WTC11 (cell line): ENCODE measurements around the gene BOD1. TPM values are rescaled to one million over a fixed set of nuclear protein-coding genes. Genes with fewer than 3 reads are reported as not detected.

ENCODE experiments used
- ATAC-seq: fragments of 200-7000 bp; cut with Tn5 transposase; 2 replicates; pipeline ENCODE4 v1.10.0; 2021; ENCODE audit warnings: mild to moderate bottlenecking, moderate library complexity
- CTCF ChIA-PET: fragments of 300-600 bp; sonication (Branson Sonifier 250); formaldehyde crosslinking; loops from one replicate; lab custom pipeline; 2021; ENCODE audit warnings: antibody characterized with exemption; lab: Charles Lee
- POLR2A ChIA-PET: fragments of 350-600 bp; sonication (Branson Sonifier 250); formaldehyde crosslinking; loops from one replicate; lab custom pipeline; 2021; ENCODE audit warnings: antibody characterized with exemption; lab: Charles Lee
- DNase-seq: peaks from one replicate; pipeline ENCODE4 v3.0.0; 2021; ENCODE audit warnings: low spot score
- H3K27ac Mint-ChIP-seq: 2 replicates; pipeline ENCODE4 v1.8.0; 2021; ENCODE audit warnings: mixed read lengths
- H3K27me3 Mint-ChIP-seq: 2 replicates; pipeline ENCODE4 v1.8.0; 2021; ENCODE audit warnings: low read depth, mild to moderate bottlenecking, moderate library complexity, mixed read lengths
- H3K36me3 Mint-ChIP-seq: 2 replicates; pipeline ENCODE4 v1.8.0; 2021; ENCODE audit warnings: mixed read lengths
- H3K4me1 Mint-ChIP-seq: 2 replicates; pipeline ENCODE4 v1.8.0; 2022; ENCODE audit warnings: mixed read lengths
- H3K4me3 Mint-ChIP-seq: 2 replicates; pipeline ENCODE4 v1.8.0; 2021; ENCODE audit warnings: mild to moderate bottlenecking, moderate library complexity, mixed read lengths
- H3K9me3 Mint-ChIP-seq: 2 replicates; pipeline ENCODE4 v1.8.0; 2021; ENCODE audit warnings: mixed read lengths
- CREB1 ChIP-seq: sonication (generic); formaldehyde crosslinking; IDR thresholded peaks from 2 replicates; pipeline ENCODE4 v1.8.0; 2023; ENCODE audit warnings: mild to moderate bottlenecking, missing genetic modification reagents
- ESRRA ChIP-seq: sonication (generic); formaldehyde crosslinking; IDR thresholded peaks from 2 replicates; pipeline ENCODE4 v1.8.1; 2022; ENCODE audit warnings: mild to moderate bottlenecking, missing genetic modification reagents, borderline replicate concordance
- GABPB1 ChIP-seq: sonication (generic); formaldehyde crosslinking; IDR thresholded peaks from 2 replicates; pipeline ENCODE4 v1.8.1; 2023; ENCODE audit warnings: mild to moderate bottlenecking, missing genetic modification reagents
- KAT7 ChIP-seq: sonication (generic); formaldehyde crosslinking; IDR thresholded peaks from 2 replicates; pipeline ENCODE4 v1.8.1; 2023; ENCODE audit warnings: missing genetic modification reagents, mild to moderate bottlenecking, borderline replicate concordance
- NFATC4 ChIP-seq: fragments of 250-450 bp; sonication (Bioruptor Pico); IDR thresholded peaks from 2 replicates; pipeline ENCODE4 v1.9.0; 2021; ENCODE audit warnings: mild to moderate bottlenecking
- PRRX2 ChIP-seq: fragments of 250-450 bp; sonication (Bioruptor Pico); IDR thresholded peaks from 2 replicates; pipeline ENCODE4 v1.8.0; 2021; ENCODE audit warnings: mild to moderate bottlenecking
- SMAD4 ChIP-seq: sonication (generic); formaldehyde crosslinking; IDR thresholded peaks from 2 replicates; pipeline ENCODE4 v1.8.0; 2022; ENCODE audit warnings: mild to moderate bottlenecking, missing genetic modification reagents
- SOX15 ChIP-seq: fragments of 250-450 bp; sonication (Bioruptor Pico); IDR thresholded peaks from 2 replicates; pipeline ENCODE4 v1.9.0; 2021; ENCODE audit warnings: mild to moderate bottlenecking
- TP53 ChIP-seq: sonication (generic); formaldehyde crosslinking; IDR thresholded peaks from 2 replicates; pipeline ENCODE4 v1.8.1; 2023; ENCODE audit warnings: mild to moderate bottlenecking, missing genetic modification reagents
- ZNF138 ChIP-seq: sonication (generic); formaldehyde crosslinking; conservative IDR thresholded peaks from 2 replicates; pipeline ENCODE4 v1.8.1; 2022; ENCODE audit warnings: mild to moderate bottlenecking, moderate library complexity, missing genetic modification reagents
- total RNA-seq: library from RNA; stranded (reverse); gene quantifications from 3 replicates; pipeline ENCODE4 v1.2.3, GENCODE V29; 2021
- TF ChIP-seq, protein P1 (sequence below): sonication (generic); formaldehyde crosslinking; IDR thresholded peaks from 2 replicates; pipeline ENCODE4 v1.8.0; 2022; ENCODE audit warnings: mild to moderate bottlenecking, missing genetic modification reagents
- TF ChIP-seq, protein P2 (sequence below): sonication (generic); formaldehyde crosslinking; IDR thresholded peaks from 2 replicates; pipeline ENCODE4 v1.8.0; 2023; ENCODE audit warnings: mild to moderate bottlenecking, missing genetic modification reagents
- TF ChIP-seq, protein P3 (sequence below): sonication (generic); formaldehyde crosslinking; IDR thresholded peaks from 2 replicates; pipeline ENCODE4 v1.8.1; 2023; ENCODE audit warnings: mild to moderate bottlenecking, missing genetic modification reagents, borderline replicate concordance
- TF ChIP-seq, protein P4 (sequence below): sonication (generic); formaldehyde crosslinking; IDR thresholded peaks from 2 replicates; pipeline ENCODE4 v1.8.0; 2023; ENCODE audit warnings: missing genetic modification reagents, mild to moderate bottlenecking, borderline replicate concordance
- TF ChIP-seq, protein P5 (sequence below): fragments of 200-600 bp; IDR thresholded peaks from 2 replicates; pipeline ENCODE4 v1.8.0; 2022; ENCODE audit warnings: antibody characterized with exemption
- TF ChIP-seq, protein P6 (sequence below): sonication (generic); formaldehyde crosslinking; IDR thresholded peaks from 2 replicates; pipeline ENCODE4 v1.8.1; 2023; ENCODE audit warnings: mild to moderate bottlenecking, moderate library complexity, missing genetic modification reagents

Gene BOD1
- total RNA-seq, 1 experiment from 2014 or later, result 120 TPM

DNA sequence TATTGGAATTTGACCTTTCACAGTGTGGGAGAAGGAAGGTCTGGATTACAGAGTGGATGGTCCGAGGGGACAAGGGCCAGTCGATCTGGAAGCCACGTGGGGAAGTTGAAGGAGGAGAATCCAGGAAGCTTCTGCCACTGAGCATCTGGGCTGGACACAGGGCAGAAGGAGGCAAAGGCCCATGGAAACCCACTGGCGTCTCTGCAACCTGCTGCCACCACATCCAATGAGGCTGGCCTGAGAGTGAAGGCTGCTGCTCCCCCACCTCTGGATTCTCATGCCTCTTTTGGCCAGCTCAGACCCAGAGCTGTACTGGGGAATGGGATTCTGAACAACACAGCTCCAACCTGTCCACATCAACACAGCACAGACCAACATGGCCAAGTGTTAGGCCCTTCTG is 48.9 kb upstream of the BOD1 start:
- no peak for DNase-seq
- no peak for TF ChIP-seq NFATC4 (CRISPR knock-in tag)
- TF ChIP-seq, protein P1, sequence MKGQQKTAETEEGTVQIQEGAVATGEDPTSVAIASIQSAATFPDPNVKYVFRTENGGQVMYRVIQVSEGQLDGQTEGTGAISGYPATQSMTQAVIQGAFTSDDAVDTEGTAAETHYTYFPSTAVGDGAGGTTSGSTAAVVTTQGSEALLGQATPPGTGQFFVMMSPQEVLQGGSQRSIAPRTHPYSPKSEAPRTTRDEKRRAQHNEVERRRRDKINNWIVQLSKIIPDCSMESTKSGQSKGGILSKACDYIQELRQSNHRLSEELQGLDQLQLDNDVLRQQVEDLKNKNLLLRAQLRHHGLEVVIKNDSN (CRISPR knock-in tag), result no peak
- TF ChIP-seq SMAD4, result no peak
- TF ChIP-seq SOX15 (CRISPR knock-in tag), result no peak
- TF ChIP-seq PRRX2, result no peak
- TF ChIP-seq, protein P2, sequence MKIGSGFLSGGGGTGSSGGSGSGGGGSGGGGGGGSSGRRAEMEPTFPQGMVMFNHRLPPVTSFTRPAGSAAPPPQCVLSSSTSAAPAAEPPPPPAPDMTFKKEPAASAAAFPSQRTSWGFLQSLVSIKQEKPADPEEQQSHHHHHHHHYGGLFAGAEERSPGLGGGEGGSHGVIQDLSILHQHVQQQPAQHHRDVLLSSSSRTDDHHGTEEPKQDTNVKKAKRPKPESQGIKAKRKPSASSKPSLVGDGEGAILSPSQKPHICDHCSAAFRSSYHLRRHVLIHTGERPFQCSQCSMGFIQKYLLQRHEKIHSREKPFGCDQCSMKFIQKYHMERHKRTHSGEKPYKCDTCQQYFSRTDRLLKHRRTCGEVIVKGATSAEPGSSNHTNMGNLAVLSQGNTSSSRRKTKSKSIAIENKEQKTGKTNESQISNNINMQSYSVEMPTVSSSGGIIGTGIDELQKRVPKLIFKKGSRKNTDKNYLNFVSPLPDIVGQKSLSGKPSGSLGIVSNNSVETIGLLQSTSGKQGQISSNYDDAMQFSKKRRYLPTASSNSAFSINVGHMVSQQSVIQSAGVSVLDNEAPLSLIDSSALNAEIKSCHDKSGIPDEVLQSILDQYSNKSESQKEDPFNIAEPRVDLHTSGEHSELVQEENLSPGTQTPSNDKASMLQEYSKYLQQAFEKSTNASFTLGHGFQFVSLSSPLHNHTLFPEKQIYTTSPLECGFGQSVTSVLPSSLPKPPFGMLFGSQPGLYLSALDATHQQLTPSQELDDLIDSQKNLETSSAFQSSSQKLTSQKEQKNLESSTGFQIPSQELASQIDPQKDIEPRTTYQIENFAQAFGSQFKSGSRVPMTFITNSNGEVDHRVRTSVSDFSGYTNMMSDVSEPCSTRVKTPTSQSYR (CRISPR knock-in tag), result no peak
- TF ChIP-seq KAT7 (CRISPR knock-in tag), result no peak
- no peak for TF ChIP-seq ESRRA
- TF ChIP-seq, protein P3, sequence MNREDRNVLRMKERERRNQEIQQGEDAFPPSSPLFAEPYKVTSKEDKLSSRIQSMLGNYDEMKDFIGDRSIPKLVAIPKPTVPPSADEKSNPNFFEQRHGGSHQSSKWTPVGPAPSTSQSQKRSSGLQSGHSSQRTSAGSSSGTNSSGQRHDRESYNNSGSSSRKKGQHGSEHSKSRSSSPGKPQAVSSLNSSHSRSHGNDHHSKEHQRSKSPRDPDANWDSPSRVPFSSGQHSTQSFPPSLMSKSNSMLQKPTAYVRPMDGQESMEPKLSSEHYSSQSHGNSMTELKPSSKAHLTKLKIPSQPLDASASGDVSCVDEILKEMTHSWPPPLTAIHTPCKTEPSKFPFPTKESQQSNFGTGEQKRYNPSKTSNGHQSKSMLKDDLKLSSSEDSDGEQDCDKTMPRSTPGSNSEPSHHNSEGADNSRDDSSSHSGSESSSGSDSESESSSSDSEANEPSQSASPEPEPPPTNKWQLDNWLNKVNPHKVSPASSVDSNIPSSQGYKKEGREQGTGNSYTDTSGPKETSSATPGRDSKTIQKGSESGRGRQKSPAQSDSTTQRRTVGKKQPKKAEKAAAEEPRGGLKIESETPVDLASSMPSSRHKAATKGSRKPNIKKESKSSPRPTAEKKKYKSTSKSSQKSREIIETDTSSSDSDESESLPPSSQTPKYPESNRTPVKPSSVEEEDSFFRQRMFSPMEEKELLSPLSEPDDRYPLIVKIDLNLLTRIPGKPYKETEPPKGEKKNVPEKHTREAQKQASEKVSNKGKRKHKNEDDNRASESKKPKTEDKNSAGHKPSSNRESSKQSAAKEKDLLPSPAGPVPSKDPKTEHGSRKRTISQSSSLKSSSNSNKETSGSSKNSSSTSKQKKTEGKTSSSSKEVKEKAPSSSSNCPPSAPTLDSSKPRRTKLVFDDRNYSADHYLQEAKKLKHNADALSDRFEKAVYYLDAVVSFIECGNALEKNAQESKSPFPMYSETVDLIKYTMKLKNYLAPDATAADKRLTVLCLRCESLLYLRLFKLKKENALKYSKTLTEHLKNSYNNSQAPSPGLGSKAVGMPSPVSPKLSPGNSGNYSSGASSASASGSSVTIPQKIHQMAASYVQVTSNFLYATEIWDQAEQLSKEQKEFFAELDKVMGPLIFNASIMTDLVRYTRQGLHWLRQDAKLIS (CRISPR knock-in tag), result no peak
- TF ChIP-seq, protein P4, sequence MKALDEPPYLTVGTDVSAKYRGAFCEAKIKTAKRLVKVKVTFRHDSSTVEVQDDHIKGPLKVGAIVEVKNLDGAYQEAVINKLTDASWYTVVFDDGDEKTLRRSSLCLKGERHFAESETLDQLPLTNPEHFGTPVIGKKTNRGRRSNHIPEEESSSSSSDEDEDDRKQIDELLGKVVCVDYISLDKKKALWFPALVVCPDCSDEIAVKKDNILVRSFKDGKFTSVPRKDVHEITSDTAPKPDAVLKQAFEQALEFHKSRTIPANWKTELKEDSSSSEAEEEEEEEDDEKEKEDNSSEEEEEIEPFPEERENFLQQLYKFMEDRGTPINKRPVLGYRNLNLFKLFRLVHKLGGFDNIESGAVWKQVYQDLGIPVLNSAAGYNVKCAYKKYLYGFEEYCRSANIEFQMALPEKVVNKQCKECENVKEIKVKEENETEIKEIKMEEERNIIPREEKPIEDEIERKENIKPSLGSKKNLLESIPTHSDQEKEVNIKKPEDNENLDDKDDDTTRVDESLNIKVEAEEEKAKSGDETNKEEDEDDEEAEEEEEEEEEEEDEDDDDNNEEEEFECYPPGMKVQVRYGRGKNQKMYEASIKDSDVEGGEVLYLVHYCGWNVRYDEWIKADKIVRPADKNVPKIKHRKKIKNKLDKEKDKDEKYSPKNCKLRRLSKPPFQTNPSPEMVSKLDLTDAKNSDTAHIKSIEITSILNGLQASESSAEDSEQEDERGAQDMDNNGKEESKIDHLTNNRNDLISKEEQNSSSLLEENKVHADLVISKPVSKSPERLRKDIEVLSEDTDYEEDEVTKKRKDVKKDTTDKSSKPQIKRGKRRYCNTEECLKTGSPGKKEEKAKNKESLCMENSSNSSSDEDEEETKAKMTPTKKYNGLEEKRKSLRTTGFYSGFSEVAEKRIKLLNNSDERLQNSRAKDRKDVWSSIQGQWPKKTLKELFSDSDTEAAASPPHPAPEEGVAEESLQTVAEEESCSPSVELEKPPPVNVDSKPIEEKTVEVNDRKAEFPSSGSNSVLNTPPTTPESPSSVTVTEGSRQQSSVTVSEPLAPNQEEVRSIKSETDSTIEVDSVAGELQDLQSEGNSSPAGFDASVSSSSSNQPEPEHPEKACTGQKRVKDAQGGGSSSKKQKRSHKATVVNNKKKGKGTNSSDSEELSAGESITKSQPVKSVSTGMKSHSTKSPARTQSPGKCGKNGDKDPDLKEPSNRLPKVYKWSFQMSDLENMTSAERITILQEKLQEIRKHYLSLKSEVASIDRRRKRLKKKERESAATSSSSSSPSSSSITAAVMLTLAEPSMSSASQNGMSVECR (CRISPR knock-in tag), result no peak
- TF ChIP-seq, protein P5, sequence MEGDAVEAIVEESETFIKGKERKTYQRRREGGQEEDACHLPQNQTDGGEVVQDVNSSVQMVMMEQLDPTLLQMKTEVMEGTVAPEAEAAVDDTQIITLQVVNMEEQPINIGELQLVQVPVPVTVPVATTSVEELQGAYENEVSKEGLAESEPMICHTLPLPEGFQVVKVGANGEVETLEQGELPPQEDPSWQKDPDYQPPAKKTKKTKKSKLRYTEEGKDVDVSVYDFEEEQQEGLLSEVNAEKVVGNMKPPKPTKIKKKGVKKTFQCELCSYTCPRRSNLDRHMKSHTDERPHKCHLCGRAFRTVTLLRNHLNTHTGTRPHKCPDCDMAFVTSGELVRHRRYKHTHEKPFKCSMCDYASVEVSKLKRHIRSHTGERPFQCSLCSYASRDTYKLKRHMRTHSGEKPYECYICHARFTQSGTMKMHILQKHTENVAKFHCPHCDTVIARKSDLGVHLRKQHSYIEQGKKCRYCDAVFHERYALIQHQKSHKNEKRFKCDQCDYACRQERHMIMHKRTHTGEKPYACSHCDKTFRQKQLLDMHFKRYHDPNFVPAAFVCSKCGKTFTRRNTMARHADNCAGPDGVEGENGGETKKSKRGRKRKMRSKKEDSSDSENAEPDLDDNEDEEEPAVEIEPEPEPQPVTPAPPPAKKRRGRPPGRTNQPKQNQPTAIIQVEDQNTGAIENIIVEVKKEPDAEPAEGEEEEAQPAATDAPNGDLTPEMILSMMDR, result no peak
- no peak for TF ChIP-seq GABPB1 (CRISPR knock-in tag)
- TF ChIP-seq TP53, result no peak
- TF ChIP-seq ZNF138 (CRISPR knock-in tag), result no peak
- no peak for TF ChIP-seq CREB1 (CRISPR knock-in tag)
- TF ChIP-seq, protein P6, sequence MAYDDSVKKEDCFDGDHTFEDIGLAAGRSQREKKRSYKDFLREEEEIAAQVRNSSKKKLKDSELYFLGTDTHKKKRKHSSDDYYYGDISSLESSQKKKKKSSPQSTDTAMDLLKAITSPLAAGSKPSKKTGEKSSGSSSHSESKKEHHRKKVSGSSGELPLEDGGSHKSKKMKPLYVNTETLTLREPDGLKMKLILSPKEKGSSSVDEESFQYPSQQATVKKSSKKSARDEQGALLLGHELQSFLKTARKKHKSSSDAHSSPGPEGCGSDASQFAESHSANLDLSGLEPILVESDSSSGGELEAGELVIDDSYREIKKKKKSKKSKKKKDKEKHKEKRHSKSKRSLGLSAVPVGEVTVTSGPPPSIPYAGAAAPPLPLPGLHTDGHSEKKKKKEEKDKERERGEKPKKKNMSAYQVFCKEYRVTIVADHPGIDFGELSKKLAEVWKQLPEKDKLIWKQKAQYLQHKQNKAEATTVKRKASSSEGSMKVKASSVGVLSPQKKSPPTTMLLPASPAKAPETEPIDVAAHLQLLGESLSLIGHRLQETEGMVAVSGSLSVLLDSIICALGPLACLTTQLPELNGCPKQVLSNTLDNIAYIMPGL (CRISPR knock-in tag), result no peak
- Mint-ChIP-seq H3K9me3 (peaks cover 39% of the 10 kb centered on the region), H3K36me3 (peaks cover 40% of the 10 kb centered on the region), H3K4me1 (peaks cover 41% of the 10 kb centered on the region), H3K27ac (no peak overlapping the region), H3K4me3 (no peak overlapping the region), H3K27me3 (peaks cover 5% of the 10 kb centered on the region; the same call in 1 of the 2 replicates)
- ChIA-PET POLR2A (no interaction called here), CTCF (interaction anchor here (0.7 kb wide), 1 partner anchor 308 kb away, joined by 3 read pairs; no protein-coding TSS in a partner anchor)
- ATAC-seq, result no peak
